HTERT RPE-1 (cell line): ENCODE data around the gene LSP1.

Experiments
- in situ Hi-C: fragments of 300-500 bp; cut with MboI; formaldehyde crosslinking; loops from 4 replicates; pipeline ENCODE4 v1.14.3; 2020; ENCODE audit warnings: low sequenced_read_pairs

Gene LSP1

DNA sequence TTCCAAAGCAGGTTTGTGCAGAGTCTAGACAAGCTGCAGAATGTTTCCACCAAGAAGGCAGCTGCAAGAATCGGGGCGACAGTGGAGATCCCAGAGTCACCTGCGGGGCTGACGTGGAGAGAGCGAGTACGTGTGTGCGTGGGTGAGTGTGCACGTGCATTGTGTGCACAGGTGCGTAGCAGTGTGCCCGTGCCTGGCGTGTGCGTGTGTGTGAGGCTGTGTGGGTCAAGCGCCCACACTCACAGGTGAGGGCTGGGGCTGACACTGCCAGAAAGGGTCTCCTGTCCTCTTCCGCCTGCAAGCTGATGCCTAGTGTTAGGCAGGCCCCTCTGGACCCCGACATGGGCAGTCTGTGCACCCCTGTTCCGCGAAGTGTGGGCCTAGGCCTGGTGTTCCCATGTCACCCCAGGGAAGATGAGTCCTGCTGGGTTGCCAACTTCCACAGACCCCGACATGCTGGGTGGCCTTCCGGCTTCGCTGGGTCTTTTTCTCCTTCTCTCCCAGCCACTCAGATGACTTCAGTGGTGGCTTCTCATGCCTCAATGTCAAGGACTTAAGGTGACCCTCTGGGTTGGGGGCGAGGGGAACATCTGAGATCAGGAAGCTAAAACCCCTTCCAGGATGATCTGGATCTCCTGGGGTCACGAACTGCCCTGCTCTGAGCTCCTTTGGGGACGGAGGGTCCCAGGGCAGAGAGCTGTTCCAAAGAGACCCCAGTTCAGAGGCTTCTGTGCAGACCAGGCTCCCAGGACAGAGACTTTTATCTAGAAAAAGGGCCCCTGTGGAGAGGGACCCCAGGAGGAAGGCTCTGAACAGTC, 28.5 kb upstream of the LSP1 start:
- in situ Hi-C loops: no loop called here

DNA sequence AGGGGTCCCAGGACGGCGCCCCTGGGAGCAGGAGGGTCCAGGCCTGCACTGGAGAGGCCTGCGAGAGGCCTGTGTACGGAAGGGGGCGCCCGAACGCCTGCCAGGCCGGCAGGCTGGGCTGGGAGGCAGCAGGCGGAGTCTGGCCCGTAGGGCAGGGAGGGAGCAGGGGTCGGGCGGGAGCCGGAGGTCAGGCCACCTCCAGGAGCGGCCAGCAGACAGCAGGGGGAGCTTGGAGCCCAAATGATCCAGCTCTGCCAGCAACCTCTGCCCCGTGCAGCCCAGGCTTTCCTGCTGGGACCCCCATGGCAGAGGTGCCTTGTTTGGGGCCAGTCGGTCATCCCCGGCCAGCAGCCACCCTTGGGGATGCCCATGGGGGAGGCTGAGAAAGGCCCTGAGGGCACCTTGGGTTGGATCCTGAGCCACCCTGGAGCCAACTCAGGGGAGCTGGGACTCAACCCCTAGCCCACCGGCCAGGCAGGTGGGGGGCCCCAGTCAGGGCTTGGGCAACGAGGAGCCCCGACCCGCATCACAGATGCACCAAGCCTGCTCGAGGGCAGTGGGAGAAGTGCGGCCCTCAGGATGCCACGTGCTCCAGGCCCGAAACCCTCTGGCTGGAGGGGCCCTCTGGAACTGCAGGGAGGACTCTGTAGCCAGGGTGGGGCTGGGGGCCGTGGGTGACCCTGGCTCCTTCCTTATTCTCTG, 27.7 kb upstream of the LSP1 start:
- in situ Hi-C loops: no loop called here

DNA sequence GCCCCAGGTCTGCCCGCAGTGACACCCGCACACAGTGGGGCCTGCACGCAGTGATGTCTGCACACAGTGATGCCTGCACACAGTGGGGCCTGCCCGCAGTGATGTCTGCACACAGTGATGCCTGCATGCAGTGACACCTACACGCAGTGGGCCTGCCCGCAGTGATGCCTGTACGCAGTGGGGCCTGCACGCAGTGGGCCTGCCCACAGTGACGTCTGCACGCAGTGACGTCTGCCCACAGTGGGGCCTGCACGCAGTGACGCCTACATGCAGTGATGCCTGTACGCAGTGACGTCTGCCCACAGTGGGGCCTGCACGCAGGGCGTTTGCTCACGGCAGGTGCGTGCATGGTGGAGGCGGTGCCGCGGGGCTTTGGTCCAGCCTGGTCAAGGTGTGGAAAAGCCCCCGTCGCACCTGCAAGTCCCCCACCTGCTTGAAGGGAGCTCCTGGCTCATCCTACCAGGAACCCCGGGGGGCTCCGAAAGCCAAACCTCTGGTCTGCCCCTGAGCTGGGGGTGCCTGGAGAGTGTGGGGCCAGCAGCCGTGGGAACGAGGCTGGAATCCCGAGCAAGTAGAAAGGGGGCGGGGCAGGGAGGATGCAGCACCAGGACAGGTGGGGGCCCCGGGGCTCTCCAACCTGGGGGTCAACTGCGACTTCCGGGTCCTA, 27.0 kb upstream of the LSP1 start:
- in situ Hi-C loops: no loop called here

DNA sequence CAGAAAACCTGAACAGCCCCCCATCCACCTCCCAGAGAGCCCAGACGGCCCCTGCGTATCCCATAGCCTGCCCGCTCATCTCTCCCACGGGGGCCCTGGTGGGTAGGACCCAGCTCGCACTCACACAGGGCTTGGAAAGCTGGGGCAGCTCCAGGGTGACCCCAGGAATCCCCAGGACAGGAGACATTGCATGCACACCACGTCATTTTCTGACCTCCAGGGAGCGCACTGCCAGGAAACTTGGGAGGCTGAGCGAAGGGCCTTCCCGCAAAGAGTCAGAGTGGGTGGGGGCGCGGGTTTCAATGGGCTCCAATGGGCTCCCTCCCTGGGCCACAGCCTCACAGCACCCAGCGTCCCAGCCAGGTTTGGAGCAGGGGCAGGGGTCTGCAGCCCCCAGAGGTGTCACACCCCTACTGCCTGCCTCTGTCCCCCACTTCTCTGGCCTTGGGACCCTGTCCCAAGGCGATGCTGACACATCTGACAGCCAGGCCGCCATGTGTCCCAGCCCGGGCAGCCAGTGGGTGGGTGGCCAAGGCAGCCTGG, 26.3 kb upstream of the LSP1 start:
- in situ Hi-C loops: no loop called here

DNA sequence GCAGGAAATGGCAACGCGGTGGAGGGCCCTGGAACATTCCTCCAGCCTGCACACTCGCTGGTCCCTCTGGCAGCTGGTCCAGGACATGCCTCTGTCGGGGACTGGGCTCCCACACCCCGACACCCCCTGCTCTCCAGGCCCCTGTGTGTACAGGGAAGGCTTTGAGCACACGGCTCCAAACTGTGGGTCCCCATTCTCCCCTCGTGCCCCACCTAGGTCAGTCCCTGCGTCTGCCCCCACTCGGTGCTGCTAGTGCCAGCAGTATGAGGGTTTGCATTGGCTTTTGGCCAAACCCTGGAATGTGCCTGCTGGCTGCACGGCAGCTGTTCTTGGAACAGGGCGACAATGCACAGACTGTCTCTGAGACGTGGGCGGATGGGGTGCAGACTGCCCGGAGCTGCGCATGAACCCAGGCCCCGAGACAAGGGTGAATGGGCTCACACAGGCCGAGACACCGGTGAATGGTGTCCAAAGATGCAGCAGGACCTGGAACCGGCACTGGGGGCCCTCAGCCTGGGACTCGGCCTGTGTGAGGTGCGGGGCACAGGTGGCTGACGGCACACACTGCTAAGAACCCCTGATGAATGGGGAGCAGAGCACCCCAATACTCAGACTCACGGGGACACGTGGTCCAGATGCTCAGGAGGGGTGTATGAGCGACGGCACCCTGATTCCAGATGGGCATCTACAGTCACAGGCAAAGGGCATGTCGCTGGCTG, 25.6 kb upstream of the LSP1 start:
- in situ Hi-C loops: no loop called here

DNA sequence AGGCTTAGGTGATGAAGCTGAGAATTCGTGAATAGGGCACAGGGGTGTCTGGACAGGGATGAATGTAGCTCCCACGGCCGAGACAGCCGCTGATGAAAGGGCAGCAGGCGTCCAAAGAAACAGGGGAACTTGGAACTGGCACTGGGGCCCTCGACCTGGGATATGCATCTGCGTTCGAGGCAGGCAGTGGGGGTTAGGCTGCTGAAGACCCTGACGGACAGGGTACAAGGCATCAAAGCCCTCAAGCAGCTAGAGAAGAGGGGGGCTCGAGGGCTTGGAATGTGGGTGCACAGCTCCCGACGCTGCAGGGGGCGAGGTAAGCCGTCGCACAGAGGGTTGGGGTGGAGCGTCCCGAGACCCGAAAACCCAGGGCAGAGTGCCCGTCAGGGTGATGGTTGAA, 25.0 kb upstream of the LSP1 start:
- in situ Hi-C loops: no loop called here

DNA sequence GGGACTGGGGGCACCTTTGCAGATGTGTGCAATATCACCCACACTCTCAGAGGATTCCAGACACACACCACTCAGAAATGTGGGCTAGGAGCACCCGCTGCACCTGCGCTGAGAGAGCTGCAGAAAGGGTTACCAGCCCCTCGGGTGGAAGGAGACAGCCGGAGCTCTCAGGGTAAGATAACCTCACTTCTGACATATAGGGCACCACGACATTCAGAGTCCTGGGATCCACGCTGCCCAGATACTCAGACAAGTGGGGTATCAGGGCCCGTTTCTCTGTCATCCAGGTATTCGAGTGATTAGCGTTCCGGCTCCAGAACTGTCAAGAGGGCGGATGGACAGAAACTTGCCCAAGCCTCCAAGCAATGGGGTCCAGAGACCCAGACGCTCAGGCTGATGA, 24.3 kb upstream of the LSP1 start:
- in situ Hi-C loops: no loop called here

DNA sequence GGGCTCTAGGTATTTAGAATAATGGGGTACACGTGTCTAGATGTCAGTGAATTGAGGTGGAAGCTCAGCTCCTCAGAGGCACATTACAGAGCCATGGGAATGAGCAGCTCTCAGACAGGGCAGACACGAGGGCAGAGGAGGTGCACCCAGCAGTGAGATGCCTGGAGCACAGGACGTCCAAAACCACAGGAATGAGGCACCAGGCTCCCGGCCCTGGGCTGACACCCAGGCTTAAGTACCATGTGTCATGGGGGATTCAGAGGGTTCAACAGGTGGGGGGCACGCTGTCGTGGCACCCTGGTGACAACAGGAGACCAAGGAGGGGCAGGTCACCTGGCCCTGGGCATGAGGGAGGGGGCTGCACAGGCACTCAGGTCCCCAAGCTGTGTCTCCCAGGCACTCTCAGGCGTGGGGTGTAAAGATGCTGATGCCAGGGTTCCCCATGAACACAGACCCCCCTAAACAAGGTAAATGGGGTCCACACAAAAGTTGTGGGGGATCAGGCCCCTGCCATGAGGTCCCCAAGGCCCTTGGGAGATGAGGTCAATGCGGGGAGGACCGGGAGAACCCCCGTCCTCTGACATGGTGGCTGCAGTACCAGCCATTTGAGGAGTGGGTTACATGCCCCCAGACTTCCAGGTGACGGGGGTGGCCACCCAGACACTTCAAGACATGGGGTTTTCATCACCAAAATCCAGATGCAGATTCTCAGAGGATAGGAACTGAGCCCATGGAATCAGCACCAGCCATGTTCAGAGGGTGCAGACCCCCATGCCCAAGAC, 23.7 kb upstream of the LSP1 start:
- in situ Hi-C loops: no loop called here

DNA sequence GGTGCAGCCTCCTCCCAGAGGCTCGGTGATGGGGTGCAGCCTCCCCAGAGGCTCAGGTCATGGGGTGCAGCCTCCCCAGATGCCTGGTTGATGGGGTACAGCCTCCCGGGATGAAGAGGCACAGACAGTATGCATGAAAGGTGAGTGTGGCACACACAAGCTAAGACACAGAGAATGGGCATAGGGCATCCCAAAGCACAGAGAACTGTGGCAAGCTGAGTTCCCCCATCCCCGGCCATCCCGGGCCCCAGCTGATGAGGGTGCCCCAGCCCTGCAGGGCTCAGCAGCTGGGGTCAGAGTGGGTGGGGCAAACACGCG, 22.9 kb upstream of the LSP1 start:
- in situ Hi-C loops: no loop called here

DNA sequence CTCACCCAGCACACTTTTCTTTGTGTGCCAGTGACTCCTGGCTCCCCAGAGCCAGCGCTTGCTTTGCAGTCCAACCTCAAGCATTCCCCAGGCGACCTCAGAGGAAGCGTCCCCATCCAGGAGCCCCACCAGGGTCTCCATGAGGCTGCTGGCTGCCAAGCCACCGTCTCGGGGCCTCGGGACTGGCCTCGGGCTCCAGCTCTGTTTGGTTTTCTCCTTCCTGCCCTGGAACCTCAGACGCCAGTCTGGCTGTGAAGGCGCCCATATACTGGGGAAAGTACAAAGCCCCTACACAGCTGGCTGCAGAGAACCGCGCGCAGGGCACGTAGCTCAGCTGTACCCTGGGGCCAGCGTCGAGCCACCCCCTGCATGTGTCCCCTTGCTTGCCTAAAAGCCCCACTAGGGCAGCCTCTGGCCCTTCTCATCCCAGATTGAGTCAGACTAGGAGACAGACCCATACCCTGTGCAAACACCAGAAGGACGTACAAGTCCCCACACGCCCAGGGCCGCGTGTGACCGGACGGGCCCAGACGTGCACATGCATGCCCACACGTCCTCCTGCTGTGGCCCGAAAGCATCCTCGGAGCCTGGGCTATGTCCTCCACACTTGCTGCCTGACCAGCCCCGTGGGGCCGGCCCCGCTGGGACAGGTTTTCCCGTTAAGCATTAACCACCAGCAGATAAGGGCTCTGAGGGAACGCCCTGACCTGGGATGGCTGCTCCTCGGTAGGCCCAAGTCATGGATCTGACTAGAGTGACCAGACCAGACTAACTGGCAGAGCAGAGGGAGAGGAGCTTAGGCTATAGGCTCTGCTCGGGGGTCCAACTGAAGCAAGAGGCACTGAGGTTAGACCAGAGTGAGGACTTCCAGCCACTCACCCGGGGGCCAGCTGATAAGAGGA, 22.3 kb upstream of the LSP1 start:
- in situ Hi-C loops: no loop called here

DNA sequence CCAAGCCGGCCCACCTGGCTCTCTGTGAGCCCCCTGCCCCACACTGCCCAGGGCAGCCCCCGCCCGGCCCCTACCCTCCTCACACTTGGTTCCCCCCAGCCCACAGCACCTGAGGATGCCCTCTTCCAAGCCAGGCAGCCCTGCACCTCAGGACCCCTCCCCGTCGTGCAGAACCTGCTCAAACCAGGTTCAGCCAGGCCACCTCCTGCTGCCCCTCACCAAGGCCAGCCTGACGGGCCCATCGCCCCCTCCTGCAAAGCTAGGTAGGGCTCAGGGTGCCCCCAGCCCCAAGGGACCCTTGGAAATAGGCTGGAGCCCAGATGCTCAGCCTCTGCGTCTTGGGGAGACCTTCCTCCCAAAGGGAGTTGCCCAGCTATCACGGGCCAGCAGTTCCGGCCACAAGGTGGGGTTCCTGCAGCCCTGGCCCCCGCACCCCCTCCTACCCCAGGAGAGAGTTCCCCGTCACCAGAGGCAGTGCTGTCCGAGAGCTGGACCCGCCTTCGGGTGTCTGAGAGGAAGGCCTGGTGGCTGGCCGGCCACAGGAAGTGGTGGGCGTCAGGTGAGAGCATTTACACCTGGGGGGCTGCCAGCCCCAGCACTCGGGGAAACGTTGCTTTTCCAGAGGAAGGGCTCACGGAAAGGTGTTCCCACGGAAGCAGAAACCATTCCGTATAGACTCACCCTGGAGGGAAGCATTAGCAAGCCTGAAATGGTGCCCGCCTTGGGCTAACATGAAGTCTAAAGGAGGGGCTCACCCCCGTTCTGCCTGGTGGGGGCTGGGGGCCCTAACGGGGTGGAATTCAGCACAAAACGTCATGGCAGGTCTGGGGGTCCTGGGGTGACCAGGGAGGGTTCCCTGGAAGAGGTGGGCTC, 21.3 kb upstream of the LSP1 start:
- in situ Hi-C loops: no loop called here

DNA sequence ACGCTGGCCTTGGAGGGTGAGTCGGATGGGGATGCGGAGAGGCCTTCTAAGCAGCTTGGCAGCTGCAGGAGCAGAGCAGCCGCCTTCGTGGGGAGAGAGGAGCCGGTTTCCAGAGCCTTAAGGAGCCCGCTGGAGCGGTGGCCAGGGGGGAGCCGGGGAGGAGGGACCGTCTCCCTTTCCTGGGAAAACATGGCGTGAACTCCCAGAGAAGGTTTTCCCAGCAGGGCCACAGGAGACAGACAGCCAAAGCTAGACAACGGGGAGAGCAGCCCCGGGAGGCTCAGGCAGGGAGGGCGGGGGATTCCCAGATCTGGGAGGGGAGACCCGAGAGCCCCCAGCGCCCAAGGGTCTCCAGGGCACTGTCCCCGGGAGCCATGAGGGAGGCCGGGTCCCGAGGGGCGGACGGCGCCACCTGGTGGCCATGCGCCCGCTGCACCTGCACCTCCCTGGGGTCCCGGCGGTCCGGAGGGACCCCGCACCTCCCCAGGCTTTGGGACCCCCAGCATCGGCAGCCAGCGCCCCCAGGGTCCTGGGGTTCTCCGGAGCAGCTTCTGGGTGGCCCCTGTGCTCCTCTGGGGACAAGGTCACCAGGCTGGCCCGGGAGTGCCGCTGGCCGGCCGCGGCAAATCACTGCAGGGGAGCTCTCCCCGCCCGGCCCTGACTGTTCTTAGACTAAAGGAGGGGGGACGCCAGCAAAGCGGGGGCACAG, 20.5 kb upstream of the LSP1 start:
- in situ Hi-C loops: no loop called here

DNA sequence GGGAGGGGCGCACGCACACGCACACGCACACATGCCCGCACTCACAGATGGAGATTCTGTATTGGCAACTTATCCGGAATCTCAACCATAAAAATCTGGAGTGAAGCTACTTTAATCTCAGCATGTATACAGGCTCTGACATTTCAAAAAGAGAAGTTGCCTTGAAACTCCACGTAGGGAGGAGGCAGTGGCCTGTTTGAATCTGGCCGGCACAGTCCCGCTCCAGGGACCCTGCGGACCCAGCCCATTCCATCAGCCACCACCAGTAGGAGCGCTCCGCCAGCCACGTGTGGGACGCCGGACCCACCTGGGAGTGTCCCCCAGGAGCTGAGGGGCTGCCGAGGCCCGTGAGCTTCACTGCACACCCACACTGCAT, 20.0 kb upstream of the LSP1 start:
- in situ Hi-C loops: no loop called here

DNA sequence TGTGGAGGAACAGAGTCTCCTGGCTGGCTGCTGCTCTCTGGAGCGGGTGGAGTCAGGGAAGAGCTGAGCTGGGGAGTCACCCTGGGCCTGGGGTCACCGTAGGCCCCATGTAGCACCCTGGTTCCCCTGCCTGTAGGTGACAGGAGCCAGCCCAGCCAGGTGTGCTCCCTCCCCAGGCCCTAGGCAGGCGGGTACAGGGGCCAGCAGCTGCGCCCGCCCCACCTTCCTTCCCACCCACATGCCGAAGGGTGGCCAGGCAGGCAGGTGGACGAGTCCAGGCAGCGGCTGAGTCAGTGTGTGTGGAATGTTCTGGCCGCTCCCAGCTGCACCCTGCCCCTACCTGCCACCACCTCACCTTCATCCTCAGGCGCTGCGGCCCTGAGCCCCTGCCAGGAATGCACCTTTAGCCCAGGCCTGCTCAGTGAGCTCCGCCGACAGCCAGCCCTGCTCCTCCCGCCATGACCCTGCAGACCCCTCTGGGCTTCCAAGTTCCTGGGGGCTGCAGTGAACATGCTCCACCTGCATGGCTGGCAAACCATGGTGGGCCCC, 18.7 kb upstream of the LSP1 start:
- in situ Hi-C loops: no loop called here

DNA sequence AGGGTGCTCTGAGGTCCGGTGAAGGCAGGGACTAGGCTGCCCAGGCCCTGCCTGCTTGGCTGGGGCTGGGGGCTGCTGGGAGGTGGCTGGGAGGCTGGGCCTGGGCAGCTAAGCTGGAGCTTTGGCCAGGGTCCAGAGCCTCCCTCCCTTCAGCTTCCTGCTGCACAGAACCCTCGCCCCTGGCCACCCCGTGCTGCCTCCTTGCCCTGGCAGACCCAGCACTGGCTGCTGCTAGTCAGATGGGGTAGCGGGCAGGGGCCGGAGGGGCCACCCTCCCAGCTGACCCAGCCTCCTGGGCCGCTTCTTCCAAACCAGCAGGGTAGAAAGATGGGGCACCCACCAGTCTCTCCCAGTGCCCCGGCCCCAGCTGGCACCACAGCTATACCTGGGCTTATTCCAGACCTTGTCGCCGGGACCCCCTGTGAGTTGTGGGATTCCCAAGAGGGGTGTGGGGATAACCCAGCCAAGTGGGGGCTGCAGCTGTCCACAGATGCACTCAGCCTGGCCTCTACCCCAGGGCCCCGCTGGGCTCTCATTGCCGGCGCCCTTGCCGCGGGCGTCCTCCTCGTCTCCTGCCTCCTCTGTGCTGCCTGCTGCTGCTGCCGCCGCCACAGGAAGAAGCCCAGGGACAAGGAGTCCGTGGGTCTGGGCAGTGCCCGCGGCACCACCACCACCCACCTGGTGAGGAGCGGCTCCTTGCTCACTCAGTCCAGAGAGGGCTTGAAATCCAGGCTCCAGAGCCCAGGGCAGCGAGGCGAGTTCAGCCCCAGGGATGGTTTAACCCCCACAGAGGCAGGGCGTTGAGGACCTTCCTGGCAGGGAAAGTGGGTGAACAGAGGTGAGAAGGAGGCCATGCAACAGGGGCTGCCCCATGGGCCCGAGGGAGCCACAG, 17.9 kb upstream of the LSP1 start, which contains the start of gene SYT8:
SYT8 (plus strand) TSS at position 212 of the 892 bp plus-strand sequence; CDS start at position 328, 116 bp downstream.
- in situ Hi-C loops: no loop called here

DNA sequence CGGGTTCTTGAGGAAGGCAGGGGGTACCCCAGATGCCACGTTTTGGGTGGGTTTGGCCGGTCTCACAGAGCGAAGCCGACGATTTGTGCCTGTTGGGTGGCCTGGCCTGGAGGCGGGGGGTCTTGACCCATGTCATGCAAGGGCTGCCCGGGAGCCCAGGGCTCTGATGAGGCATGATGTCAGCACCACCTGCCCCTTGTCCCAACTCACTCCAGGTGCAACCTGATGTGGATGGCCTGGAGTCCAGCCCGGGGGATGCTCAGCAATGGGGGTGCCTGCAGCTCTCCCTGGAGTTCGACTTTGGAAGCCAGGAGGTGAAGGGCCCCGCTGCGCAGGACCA, 17.2 kb upstream of the LSP1 start:
- in situ Hi-C loops: no loop called here
